ENCODE results near the gene XRN1.

DNA sequence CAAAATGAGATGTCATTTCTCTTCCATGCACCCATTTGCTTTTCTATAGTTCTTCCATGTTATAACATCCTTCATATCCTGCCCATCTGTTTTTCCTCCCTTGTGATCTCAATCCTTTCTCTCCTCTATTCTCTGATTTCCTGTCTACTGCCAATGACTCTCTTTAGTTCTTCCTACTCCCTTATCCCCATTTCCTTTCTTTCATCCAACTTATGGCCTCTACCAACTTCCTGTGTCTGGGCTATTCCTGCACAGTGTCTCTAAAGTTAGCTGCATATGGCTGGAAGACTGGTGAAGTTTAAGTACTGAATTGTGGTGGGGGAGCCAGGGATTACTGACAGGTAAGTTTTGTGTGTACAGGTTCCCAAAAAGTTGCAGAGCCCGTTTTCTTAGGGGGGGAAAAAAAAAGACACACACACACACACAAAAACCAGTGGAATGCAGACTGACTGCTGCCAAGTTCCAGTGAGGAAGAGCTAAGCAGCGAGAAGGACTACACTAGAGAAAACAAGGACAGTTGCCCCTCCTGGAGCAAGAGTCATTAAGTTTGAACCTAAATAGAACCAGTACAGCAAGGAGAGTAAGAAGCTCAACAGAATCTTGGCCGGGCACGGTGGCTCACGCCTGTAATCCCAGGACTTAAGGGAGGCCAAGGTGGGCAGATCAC, 28.8 kb downstream of the XRN1 start:
- TF ChIP-seq GATA2 (IDR thresholded peaks at IDR 0.05; ENCODE audit: low read depth, low read length): no peak
- no peak for TF ChIP-seq GATA3 (IDR thresholded peaks at IDR 0.05; ENCODE audit: low read depth, low read length)

Data from SH-SY5Y (cell line).